ENCODE data around the gene KLC1.

DNA sequence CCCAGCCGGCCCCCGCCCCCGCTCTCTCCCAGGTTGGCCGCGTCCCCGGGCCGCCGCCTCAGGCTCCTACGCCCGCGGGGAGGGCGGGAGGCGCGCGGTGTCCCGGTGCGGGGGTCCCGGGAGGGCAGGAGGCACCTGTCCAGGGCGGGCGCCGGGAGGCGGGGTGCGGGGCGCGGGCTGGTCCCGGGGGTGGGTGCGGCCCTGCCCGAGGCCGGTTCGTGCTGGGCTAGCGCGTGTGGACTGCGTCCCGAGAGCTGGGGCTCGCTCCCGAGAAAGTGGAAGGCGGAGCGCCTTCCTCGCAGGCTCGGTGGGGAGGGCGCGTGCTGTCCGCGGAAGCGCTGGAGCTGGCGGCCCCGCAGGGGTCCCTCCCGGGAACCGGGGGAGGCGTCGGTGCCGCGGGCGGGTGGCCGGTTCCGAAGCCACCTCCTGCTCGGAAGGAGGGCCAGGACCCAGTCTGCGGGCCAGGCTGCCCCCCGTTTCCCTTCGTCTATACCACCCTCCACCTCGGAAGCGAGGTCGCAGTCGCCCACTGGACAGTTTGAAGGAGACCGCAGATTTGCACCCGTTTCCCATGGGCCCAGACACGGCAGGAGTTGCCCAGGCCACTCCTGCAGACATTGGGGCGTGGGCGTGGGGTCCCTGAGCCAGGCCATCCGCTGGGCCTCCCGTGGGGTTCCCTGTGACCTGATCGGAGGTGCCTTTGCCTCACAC lies 87.2 kb downstream of the KLC1 start:
- TF ChIP-seq, protein P1, sequence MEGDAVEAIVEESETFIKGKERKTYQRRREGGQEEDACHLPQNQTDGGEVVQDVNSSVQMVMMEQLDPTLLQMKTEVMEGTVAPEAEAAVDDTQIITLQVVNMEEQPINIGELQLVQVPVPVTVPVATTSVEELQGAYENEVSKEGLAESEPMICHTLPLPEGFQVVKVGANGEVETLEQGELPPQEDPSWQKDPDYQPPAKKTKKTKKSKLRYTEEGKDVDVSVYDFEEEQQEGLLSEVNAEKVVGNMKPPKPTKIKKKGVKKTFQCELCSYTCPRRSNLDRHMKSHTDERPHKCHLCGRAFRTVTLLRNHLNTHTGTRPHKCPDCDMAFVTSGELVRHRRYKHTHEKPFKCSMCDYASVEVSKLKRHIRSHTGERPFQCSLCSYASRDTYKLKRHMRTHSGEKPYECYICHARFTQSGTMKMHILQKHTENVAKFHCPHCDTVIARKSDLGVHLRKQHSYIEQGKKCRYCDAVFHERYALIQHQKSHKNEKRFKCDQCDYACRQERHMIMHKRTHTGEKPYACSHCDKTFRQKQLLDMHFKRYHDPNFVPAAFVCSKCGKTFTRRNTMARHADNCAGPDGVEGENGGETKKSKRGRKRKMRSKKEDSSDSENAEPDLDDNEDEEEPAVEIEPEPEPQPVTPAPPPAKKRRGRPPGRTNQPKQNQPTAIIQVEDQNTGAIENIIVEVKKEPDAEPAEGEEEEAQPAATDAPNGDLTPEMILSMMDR (IDR thresholded peaks at IDR 0.05): no peak
- TF ChIP-seq POLR2AphosphoS5 (IDR thresholded peaks at IDR 0.05) (no peak), POLR2A (IDR thresholded peaks at IDR 0.05) (no peak)
